HCT116 (cell line): Measurements from ENCODE around the gene SUPT5H. TPM values are rescaled to one million over a fixed set of nuclear protein-coding genes. Genes with fewer than 3 reads are reported as not detected.
A peak's percentile ranks its signal among the peaks of the same experiment; 100 is the strongest.

Source experiments
- ATAC-seq: fragments of 200-7000 bp; cut with Tn5 transposase; 2 replicates; pipeline ENCODE4 v1.9.1; 2020; ENCODE audit warnings: mild to moderate bottlenecking, moderate library complexity
- BruUV-seq: library from RNA; stranded (reverse); fragments of 400-500 nt; replicated peaks from 2 replicates; lab custom pipeline; 2021; lab: Mats Ljungman, UMichigan
- CTCF ChIA-PET: fragments of 300-600 bp; sonication (Branson Sonifier 250); formaldehyde crosslinking; loops from one replicate; lab custom pipeline; 2021; ENCODE audit warnings: antibody characterized with exemption; lab: Charles Lee
- POLR2A ChIA-PET: fragments of 300-600, 350-600 bp; sonication (Branson Sonifier 250); formaldehyde crosslinking; loops from one replicate; lab custom pipeline; 2021; ENCODE audit warnings: antibody characterized with exemption; lab: Charles Lee
- RAD21 ChIA-PET, 2 experiments: fragments of 300-600 bp; sonication (Branson Sonifier 250); formaldehyde crosslinking; loops; one replicate each; lab custom pipeline; 2023; ENCODE audit warnings: low total read pairs in 2 of 2; ENCODE audit not compliant: uncharacterized antibody in 2 of 2, unreplicated experiment in 2 of 2, low non-redundant PET in 1 of 2; lab: Charles Lee
- DNase-seq: peaks from one replicate; pipeline ENCODE4 v3.0.0-alpha.2; 2010; ENCODE audit warnings: low read depth, low spot score
- H2AFZ ChIP-seq: fragments of 200-600 bp; shearing (Covaris generic), sonication (generic); 2 replicates; pipeline ENCODE4 v1.6.1; 2017; ENCODE audit warnings: low read depth, mixed run types, mixed read lengths, antibody characterized with exemption, low read length; ENCODE audit not compliant: poor library complexity, severe bottlenecking
- H3K27ac ChIP-seq: 2 replicates; pipeline ENCODE4 v1.5.1; 2012; ENCODE audit warnings: low read depth, low read length
- H3K27me3 ChIP-seq: fragments of 200-600 bp; sonication (generic); 2 replicates; pipeline ENCODE4 v1.6.1; 2016; ENCODE audit warnings: mixed run types, low read length, mixed read lengths; ENCODE audit not compliant: insufficient read depth
- H3K36me3 ChIP-seq, 2 experiments: fragments of 200-500 bp in 1 of 2; fragments of 200-600 bp in 1 of 2; sonication (Bioruptor generic) in 1 of 2; sonication (generic) in 1 of 2; 2 replicates each; pipeline versions ENCODE4 v1.5.1 to v1.6.1; 2014 to 2016; ENCODE audit warnings: low read length in 2 of 2, inconsistent platforms in 1 of 2, mixed read lengths in 1 of 2, mixed run types in 1 of 2; ENCODE audit not compliant: insufficient read depth in 2 of 2, control insufficient read depth in 1 of 2
- H3K4me1 ChIP-seq, 2 experiments: fragments of 200-600 bp in 1 of 2; sonication (generic) in 1 of 2; 2 replicates each; pipeline versions ENCODE4 v1.5.1 to v1.6.1; 2012 to 2017; ENCODE audit warnings: low read length in 2 of 2, inconsistent platforms in 1 of 2, mild to moderate bottlenecking in 1 of 2, mixed read lengths in 1 of 2, mixed run types in 1 of 2, moderate library complexity in 1 of 2; ENCODE audit not compliant: insufficient read depth in 2 of 2, control insufficient read depth in 1 of 2
- H3K4me2 ChIP-seq: fragments of 200-600 bp; sonication (generic); 2 replicates; pipeline ENCODE4 v1.6.1; 2017; ENCODE audit warnings: mixed run types, low read length, mixed read lengths
- H3K4me3 ChIP-seq, 2 experiments: fragments of 200-600 bp in 1 of 2; sonication (generic) in 1 of 2; replicated peaks in 1 of 2; 2 replicates each; pipeline ENCODE4 v1.5.1; 2011 to 2016; ENCODE audit warnings: low read length in 2 of 2, control low read depth in 1 of 2, low read depth in 1 of 2, mild to moderate bottlenecking in 1 of 2, mixed read lengths in 1 of 2, mixed run types in 1 of 2
- H3K79me2 ChIP-seq: fragments of 200-600 bp; sonication (generic); 2 replicates; pipeline ENCODE4 v1.6.1; 2017; ENCODE audit warnings: mild to moderate bottlenecking, mixed run types, low read length, moderate library complexity, mixed read lengths; ENCODE audit not compliant: insufficient read depth
- H3K9ac ChIP-seq: fragments of 200-600 bp; sonication (generic); 2 replicates; pipeline ENCODE4 v1.6.1; 2016; ENCODE audit warnings: low read length, mixed read lengths
- H3K9me2 ChIP-seq: fragments of 200-600 bp; sonication (generic), shearing (Covaris generic); 2 replicates; pipeline ENCODE4 v1.6.1; 2017; ENCODE audit warnings: mixed run types, mild to moderate bottlenecking, moderate library complexity; ENCODE audit not compliant: insufficient read depth
- H3K9me3 ChIP-seq, 2 experiments: fragments of 200-500 bp in 1 of 2; fragments of 200-600 bp in 1 of 2; sonication (Bioruptor generic) in 1 of 2; sonication (generic) in 1 of 2; 2 replicates each; pipeline ENCODE4 v1.6.1; 2014 to 2017; ENCODE audit warnings: low read length in 2 of 2, mixed read lengths in 2 of 2, inconsistent platforms in 1 of 2, low read depth in 1 of 2, mild to moderate bottlenecking in 1 of 2, mixed run types in 1 of 2, moderate library complexity in 1 of 2; ENCODE audit not compliant: control insufficient read depth in 1 of 2, insufficient read depth in 1 of 2
- H4K20me1 ChIP-seq: fragments of 200-600 bp; sonication (generic), shearing (Covaris generic); 2 replicates; pipeline ENCODE4 v1.6.1; 2017; ENCODE audit warnings: mixed run types, mild to moderate bottlenecking, moderate library complexity; ENCODE audit not compliant: insufficient read depth
- EZH2 ChIP-seq: fragments of 200-600 bp; sonication (generic); IDR thresholded peaks from 2 replicates; pipeline ENCODE4 v1.6.1; 2017; ENCODE audit warnings: antibody characterized with exemption, mixed run types
- EZH2phosphoT487 ChIP-seq: fragments of 200-600 bp; IDR thresholded peaks from 2 replicates; pipeline ENCODE4 v1.6.1; 2018; ENCODE audit warnings: antibody characterized with exemption, borderline replicate concordance
- FOSL1 ChIP-seq: IDR thresholded peaks from 2 replicates; pipeline ENCODE4 v1.6.1; 2012; ENCODE audit warnings: low read depth
- POLR2A ChIP-seq: IDR thresholded peaks from 2 replicates; pipeline ENCODE4 v1.7.0; 2011; ENCODE audit warnings: borderline replicate concordance; ENCODE audit not compliant: insufficient read depth, insufficient read length; ENCODE audit errors: extremely low read depth
- POLR2AphosphoS5 ChIP-seq: IDR thresholded peaks from 2 replicates; pipeline ENCODE4 v1.6.1; 2011; ENCODE audit warnings: mild to moderate bottlenecking, low read depth, low read length, moderate library complexity
- SRF ChIP-seq: IDR thresholded peaks from 2 replicates; pipeline ENCODE4 v1.6.1; 2012; ENCODE audit warnings: low read depth
- intact Hi-C: fragments of 100-400 bp; cut with micrococcal nuclease; formaldehyde crosslinking; loops from 2 replicates; pipeline ENCODE4 v1.10.0; 2022
- total RNA-seq: library from RNA; stranded (reverse); gene quantifications from one replicate; pipeline ENCODE4 v1.2.1, GENCODE V29; 2021; ENCODE audit not compliant: unreplicated experiment

SUPT5H gene
- total RNA-seq, 1 experiment from 2014 or later, result 120 TPM

- no TSS peak for BruUV-seq
- intact Hi-C loops, result no loop called here
These were observed 37.6 kb upstream of the SUPT5H start for GRCh38 chr19:39407660-39408391.

GRCh38 chr19:39408392-39409207 is 36.8 kb upstream of the SUPT5H start:
- Histone ChIP-seq H3K27me3 (no peaks in the 10 kb centered on the region), H3K9ac (peak overlapping the region; percentile 97), H3K79me2 (peaks cover 38% of the 10 kb centered on the region), H2AFZ (no peak overlapping the region), H3K36me3 (peaks cover 2 to 12% of the 10 kb centered on the region in 2 experiments; a peak in 1 of 4 replicates), H3K27ac (peak overlapping the region; percentile 100), H3K4me3 (peak overlapping the region; percentile 90 to 98), H3K9me3 (no peaks in the 10 kb centered on the region), H3K4me1 (peaks cover 49 to 86% of the 10 kb centered on the region in 2 experiments), H4K20me1 (peaks cover 5% of the 10 kb centered on the region; the same call in 1 of the 2 replicates), H3K9me2 (no peaks in the 10 kb centered on the region), H3K4me2 (peak overlapping the region; percentile 92)
- POLR2A ChIA-PET, result interaction anchor here (0.8 to 4.1 kb wide), 11 partner anchors 8 to 67 kb away, joined by 3 to 57 read pairs (median 4); partner anchors contain the start of genes MED29, PAF1, RPS16 and SAMD4B
- intact Hi-C loops, result no loop called here
- DNase-seq (peak; percentile 68), ATAC-seq (no peak)
- CTCF ChIA-PET, result interaction anchor here (1.0 to 2.4 kb wide), 2 partner anchors 11 to 32 kb away, joined by 5 to 15 read pairs; no protein-coding TSS in a partner anchor
- RAD21 ChIA-PET, result interaction anchor here (0.7 to 0.8 kb wide), 3 partner anchors 10 to 1225 kb away, joined by 3 to 5 read pairs (median 4); no protein-coding TSS in a partner anchor
- BruUV-seq, result TSS peak; percentile 78
- TF ChIP-seq POLR2AphosphoS5 (peak; percentile 36; the same call in 1 of the 2 replicates), EZH2 (no peak)

More at GRCh38 chr19:39407660-39408391, 37.6 kb upstream of the SUPT5H start:
- H3K27me3 ChIP-seq, result no peaks in the 10 kb centered on the region
- DNase-seq (no peak), ATAC-seq (no peak)
- peaks cover 38% of the 10 kb centered on the region for H3K79me2 ChIP-seq
- RAD21 ChIA-PET, result interaction anchor here (0.6 to 0.7 kb wide), 2 partner anchors 10 to 16 kb away, joined by 4 read pairs; partner anchors contain the start of gene MED29 (in 1 of the 2)
- H3K4me3 ChIP-seq, result peak overlapping the region; percentile 90 to 98
- peaks cover 5% of the 10 kb centered on the region; the same call in 1 of the 2 replicates for H4K20me1 ChIP-seq
- CTCF ChIA-PET, result interaction anchor here (2.4 kb wide), 1 partner anchor 10 kb away, joined by 15 read pairs; no protein-coding TSS in a partner anchor
- H3K4me1 ChIP-seq, result peaks cover 47 to 86% of the 10 kb centered on the region in 2 experiments
- peak overlapping the region; percentile 92 for H3K4me2 ChIP-seq
- H3K9me2 ChIP-seq, result no peaks in the 10 kb centered on the region
- no peak overlapping the region for H2AFZ ChIP-seq
- peaks cover 2 to 12% of the 10 kb centered on the region in 2 experiments; a peak in 1 of 4 replicates for H3K36me3 ChIP-seq
- peak overlapping the region; percentile 97 for H3K9ac ChIP-seq
- peak overlapping the region; percentile 100 for H3K27ac ChIP-seq
- peak; percentile 63 for TF ChIP-seq POLR2AphosphoS5
- no peak for TF ChIP-seq SRF
- TF ChIP-seq FOSL1, result no peak
- no peak for TF ChIP-seq POLR2A
- TF ChIP-seq EZH2phosphoT487, result no peak
- no peaks in the 10 kb centered on the region for H3K9me3 ChIP-seq
- POLR2A ChIA-PET, result interaction anchor here (0.8 to 4.1 kb wide), 6 partner anchors 10 to 28 kb away, joined by 3 to 57 read pairs (median 10); partner anchors contain the start of genes MED29, PAF1 and RPS16
